Thoracic aorta (tissue), 2 donors: ENCODE measurements around the gene SIGLEC9. TPM values are rescaled to one million over a fixed set of nuclear protein-coding genes. Genes with fewer than 3 reads are reported as not detected.
"Not testable (repeated sequence)": the region's sequence is repeated elsewhere in the genome, so short reads cannot be mapped to it uniquely, and the experiment has no call there.

Experiments
- ATAC-seq: fragments of 150-250 bp; one replicate; pipeline ENCODE4 v1.8.0; 2017; ENCODE audit warnings: low read depth; ENCODE audit not compliant: insufficient number of reproducible peaks, low FRiP score
- DNase-seq: peaks from one replicate; pipeline ENCODE4 v3.0.0-alpha.2; 2020; ENCODE audit warnings: low spot score
- H3K27ac ChIP-seq, 2 donors: fragments of 200-600 bp; sonication (generic); 1 replicate in 1 of 2; 2 replicates in 1 of 2; pipeline ENCODE4 v1.5.1; 2016; ENCODE audit warnings: mild to moderate bottlenecking in 2 of 2, moderate library complexity in 2 of 2
- H3K27me3 ChIP-seq: fragments of 200-600 bp; sonication (generic); replicated peaks from 2 replicates; pipeline ENCODE4 v1.6.0; 2016; ENCODE audit warnings: mild to moderate bottlenecking; ENCODE audit not compliant: insufficient read depth
- H3K36me3 ChIP-seq: fragments of 200-600 bp; sonication (generic); one replicate; pipeline ENCODE4 v1.5.1; 2016
- H3K4me1 ChIP-seq, 2 donors: fragments of 200-600 bp; sonication (generic); 1 replicate in 1 of 2; 2 replicates in 1 of 2; pipeline versions ENCODE4 v1.5.1 to v1.6.0; 2016; ENCODE audit warnings: low read depth in 2 of 2, mild to moderate bottlenecking in 1 of 2; ENCODE audit not compliant: control insufficient read depth in 1 of 2
- H3K4me3 ChIP-seq: fragments of 200-600 bp; sonication (generic); 2 replicates; pipeline ENCODE4 v1.5.1; 2016; ENCODE audit warnings: mild to moderate bottlenecking
- H3K9me3 ChIP-seq: fragments of 200-600 bp; sonication (generic); 2 replicates; pipeline ENCODE4 v1.5.1; 2016
- total RNA-seq, 2 donors: library from RNA; depleted of rRNA; stranded (reverse); fragments of >200 nt; gene quantifications; one replicate each; pipeline versions ENCODE4 v1.1.0 to v1.2.3, GENCODE V29; 2016
- TF ChIP-seq, protein P1 (sequence below): fragments of 200-600 bp; sonication (generic); IDR thresholded peaks from one replicate; pipeline ENCODE4 v1.5.1; 2019; ENCODE audit warnings: antibody characterized with exemption

SIGLEC9 gene
- total RNA-seq, 2 donors from 2014 or later: 13.1 to 15.2 TPM

DNA sequence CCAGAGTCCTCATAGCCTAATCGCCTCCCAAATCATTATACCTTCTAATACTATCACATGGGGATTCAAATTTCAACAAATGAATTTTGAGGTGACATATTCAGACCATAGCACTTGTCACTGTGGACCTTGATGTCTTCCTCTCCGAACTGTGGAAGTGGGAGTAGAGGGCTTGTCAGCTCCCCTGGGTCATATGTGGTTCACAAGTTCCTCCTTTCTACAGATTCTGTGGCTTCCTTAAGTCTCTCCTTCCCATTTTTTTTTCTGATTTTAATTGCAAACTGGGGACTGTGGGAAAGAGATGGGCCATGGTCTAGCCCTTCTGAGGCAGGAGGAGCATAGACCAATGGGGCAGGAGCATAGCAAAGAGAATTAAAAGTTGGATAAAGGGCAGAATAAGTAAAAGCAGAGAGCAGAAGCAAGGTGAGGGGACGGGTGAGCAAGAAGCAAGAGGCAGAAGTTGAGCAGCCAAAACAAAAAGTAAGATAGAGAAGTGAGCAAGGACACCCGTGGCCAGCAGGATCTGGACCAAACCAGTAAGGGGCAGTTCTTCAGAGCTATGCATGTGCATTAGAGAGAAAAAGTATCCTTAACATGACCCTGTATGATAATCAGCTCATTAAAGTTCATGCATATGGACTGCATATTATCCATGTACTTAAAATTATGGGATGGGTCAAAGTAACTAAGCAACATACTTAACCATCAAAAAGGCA is 14.8 kb downstream of the SIGLEC9 start:
- Histone ChIP-seq H3K36me3 (no peaks in the 10 kb centered on the region), H3K27ac (peak overlapping the region in 1 of 2 donors; percentile 55), H3K27me3 (no peaks in the 10 kb centered on the region), H3K4me1 (peaks cover 0 to 3% of the 10 kb centered on the region in 2 donors), H3K9me3 (no peaks in the 10 kb centered on the region), H3K4me3 (no peak overlapping the region)
- TF ChIP-seq, protein P1, sequence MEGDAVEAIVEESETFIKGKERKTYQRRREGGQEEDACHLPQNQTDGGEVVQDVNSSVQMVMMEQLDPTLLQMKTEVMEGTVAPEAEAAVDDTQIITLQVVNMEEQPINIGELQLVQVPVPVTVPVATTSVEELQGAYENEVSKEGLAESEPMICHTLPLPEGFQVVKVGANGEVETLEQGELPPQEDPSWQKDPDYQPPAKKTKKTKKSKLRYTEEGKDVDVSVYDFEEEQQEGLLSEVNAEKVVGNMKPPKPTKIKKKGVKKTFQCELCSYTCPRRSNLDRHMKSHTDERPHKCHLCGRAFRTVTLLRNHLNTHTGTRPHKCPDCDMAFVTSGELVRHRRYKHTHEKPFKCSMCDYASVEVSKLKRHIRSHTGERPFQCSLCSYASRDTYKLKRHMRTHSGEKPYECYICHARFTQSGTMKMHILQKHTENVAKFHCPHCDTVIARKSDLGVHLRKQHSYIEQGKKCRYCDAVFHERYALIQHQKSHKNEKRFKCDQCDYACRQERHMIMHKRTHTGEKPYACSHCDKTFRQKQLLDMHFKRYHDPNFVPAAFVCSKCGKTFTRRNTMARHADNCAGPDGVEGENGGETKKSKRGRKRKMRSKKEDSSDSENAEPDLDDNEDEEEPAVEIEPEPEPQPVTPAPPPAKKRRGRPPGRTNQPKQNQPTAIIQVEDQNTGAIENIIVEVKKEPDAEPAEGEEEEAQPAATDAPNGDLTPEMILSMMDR: no peak
- DNase-seq (no peak), ATAC-seq (no peak)

DNA sequence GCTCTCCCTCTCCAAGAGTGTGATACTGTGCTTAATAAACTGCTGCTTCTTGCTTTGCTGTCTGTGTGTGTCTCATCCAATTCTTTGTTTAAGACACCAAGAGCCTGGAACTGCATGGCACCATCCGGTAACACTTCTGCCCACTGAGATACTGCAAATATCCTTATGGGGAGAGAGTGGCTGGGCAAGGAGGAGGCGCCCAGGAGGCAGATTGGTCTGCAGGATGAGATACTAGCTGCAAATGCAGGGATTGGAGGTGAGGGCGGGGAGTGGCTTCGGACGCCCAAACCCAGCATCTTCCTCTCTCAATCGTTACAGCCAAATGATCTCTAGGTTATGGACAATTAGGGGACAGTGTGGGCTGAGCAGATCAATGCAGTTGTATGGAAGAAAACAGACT is 15.7 kb downstream of the SIGLEC9 start:
- Histone ChIP-seq H3K27me3 (no peaks in the 10 kb centered on the region), H3K36me3 (no peaks in the 10 kb centered on the region), H3K9me3 (no peaks in the 10 kb centered on the region), H3K4me3 (no peak overlapping the region), H3K4me1 (peaks cover 0 to 3% of the 10 kb centered on the region in 2 donors), H3K27ac (peak overlapping the region in 1 of 2 donors; percentile 2)
- TF ChIP-seq, protein P1: no peak
- no peak for ATAC-seq
- no peak for DNase-seq

DNA sequence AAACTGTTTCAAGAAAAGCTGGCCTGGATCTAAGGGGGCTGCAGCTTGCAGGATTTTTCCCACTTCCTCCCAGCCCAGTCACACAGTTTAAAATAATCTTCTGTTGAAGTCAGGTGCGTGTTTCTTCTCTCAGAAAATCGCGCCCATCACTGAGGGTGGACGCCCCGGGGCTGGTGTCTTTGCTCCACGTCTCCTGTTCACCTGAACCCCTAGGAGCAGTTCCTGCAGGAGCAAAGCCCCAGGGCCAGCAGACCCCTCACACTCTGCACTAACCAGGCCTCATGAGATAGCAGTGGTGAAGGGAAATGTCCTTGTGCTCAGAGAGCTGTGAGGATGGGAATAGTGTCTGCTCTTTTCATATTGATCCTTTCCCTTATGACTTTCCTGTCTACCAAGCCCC is 16.5 kb downstream of the SIGLEC9 start:
- Histone ChIP-seq H3K27me3 (no peaks in the 10 kb centered on the region), H3K4me3 (no peak overlapping the region), H3K4me1 (peaks cover 0 to 3% of the 10 kb centered on the region in 2 donors), H3K9me3 (no peaks in the 10 kb centered on the region), H3K27ac (no peak overlapping the region), H3K36me3 (no peaks in the 10 kb centered on the region)
- DNase-seq (no peak), ATAC-seq (no peak)
- TF ChIP-seq, protein P1: no peak

- no peak for DNase-seq
Measured at GRCh38 chr19:51142119-51142518, 17.4 kb downstream of the SIGLEC9 start, which contains the start of gene SIGLEC7. Gene SIGLEC7 (plus strand): TSS chr19:51142301. CDS start chr19:51142370, 69 bp downstream.

GRCh38 chr19:51142809-51143475 is 18.2 kb downstream of the SIGLEC9 start:
- DNase-seq, H3K27me3 ChIP-seq, ATAC-seq, H3K4me1 ChIP-seq, H3K9me3 ChIP-seq, H3K27ac ChIP-seq, H3K4me3 ChIP-seq, H3K36me3 ChIP-seq: not testable (repeated sequence)

More at GRCh38 chr19:51142119-51142518, 17.4 kb downstream of the SIGLEC9 start, which contains the start of gene SIGLEC7:
- Histone ChIP-seq H3K4me3 (no peak within 1 kb of the TSS), H3K9me3 (no peaks in the 10 kb centered on the region), H3K27ac (no peak within 1 kb of the TSS), H3K4me1 (peaks cover 0 to 3% of the 10 kb centered on the region in 2 donors), H3K36me3 (no peaks in the 10 kb centered on the region), H3K27me3 (no peaks in the 10 kb centered on the region)
- no peak for ATAC-seq
- TF ChIP-seq, protein P1: no peak
